Stimulated activated naive CD8-positive, alpha-beta T cell treated with anti-CD3 and anti-CD28 coated beads, Interleukin-15, amount 100 ng/mL, for 72 hours (primary cell): ENCODE data around the gene ZNHIT1.
"Not testable (repeated sequence)": the region's sequence is repeated elsewhere in the genome, so short reads cannot be mapped to it uniquely, and the experiment has no call there.

Source experiments
- ATAC-seq: fragments of 150-1000 bp; cut with Tn5 transposase; 2 replicates; pipeline ENCODE4 v1.10.0; 2021; ENCODE audit warnings: mild to moderate bottlenecking, moderate library complexity
- DNase-seq, 2 donors: peaks; one replicate each; pipeline ENCODE4 v3.0.0; 2021 to 2022
- H3K27ac Mint-ChIP-seq, 2 donors: one replicate each; pipeline ENCODE4 v1.8.0; 2022; ENCODE audit warnings: mild to moderate bottlenecking in 2 of 2, mixed read lengths in 2 of 2, moderate library complexity in 2 of 2
- H3K27me3 Mint-ChIP-seq: one replicate; pipeline ENCODE4 v1.8.0; 2022; ENCODE audit warnings: mixed read lengths
- H3K4me1 Mint-ChIP-seq: one replicate; pipeline ENCODE4 v1.8.0; 2022; ENCODE audit warnings: mild to moderate bottlenecking, mixed read lengths
- H3K4me3 Mint-ChIP-seq, 2 donors: one replicate each; pipeline ENCODE4 v1.8.0; 2022; ENCODE audit warnings: mild to moderate bottlenecking in 2 of 2, mixed read lengths in 2 of 2, moderate library complexity in 1 of 2
- H3K9me3 Mint-ChIP-seq, 2 donors: one replicate each; pipeline ENCODE4 v1.8.0; 2022; ENCODE audit warnings: mixed read lengths in 2 of 2

The ZNHIT1 gene

DNA sequence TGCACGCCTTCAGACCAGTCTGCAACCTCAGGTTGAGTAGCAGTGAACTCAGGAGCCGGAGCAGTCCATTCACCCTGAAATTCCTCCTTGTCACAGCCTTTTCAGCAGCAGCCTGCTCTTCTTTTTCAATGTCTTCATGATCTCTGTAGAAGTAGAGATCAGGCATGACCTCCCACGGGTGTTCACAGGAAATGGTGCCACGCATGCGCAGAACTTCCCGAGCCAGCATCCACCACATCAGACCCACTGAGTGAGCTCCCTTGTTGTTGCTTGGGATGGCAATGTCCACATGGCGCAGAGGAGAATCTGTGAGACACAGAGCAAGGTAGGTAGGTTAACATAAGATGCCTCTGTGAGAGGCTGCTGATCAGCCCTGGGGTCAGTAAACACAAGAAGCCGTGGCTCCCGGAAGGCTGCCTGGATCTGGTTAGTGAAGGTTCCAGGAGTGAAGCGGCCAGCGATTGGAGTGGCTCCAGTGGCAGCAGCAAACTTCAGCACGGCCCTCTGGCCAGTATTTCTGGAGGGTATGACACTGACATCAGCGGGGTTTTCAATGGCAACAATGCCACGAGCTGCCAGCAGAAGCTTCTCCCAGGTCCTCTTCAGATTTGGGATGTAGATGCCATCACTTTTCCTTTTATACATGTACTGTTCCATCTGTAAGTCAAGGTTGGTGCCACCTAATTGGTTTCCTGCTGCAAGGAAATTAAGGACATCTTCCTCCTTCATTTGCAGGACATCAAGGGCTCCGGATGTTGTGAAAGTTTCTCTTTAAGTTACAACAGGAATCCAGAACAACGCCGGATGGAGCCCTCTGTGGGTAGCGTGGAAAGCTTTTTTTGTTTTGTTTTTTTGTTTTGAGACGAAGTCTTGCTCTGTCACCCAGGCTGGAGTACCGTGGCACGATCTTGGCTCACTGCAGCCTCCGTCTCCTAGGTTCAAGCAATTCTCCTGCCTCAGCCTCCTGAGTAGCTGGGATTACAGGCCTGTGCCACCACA is 13.9 kb upstream of the ZNHIT1 start:
- not testable (repeated sequence) for H3K9me3 Mint-ChIP-seq, ATAC-seq, DNase-seq
- H3K4me1 Mint-ChIP-seq = peaks cover 32% of the 10 kb centered on the region
- peak overlapping the region in 1 of 2 donors; percentile 56 for H3K4me3 Mint-ChIP-seq
- peaks cover 47% of the 10 kb centered on the region for H3K27me3 Mint-ChIP-seq
- peak overlapping the region; percentile 34 to 54 for H3K27ac Mint-ChIP-seq

DNA sequence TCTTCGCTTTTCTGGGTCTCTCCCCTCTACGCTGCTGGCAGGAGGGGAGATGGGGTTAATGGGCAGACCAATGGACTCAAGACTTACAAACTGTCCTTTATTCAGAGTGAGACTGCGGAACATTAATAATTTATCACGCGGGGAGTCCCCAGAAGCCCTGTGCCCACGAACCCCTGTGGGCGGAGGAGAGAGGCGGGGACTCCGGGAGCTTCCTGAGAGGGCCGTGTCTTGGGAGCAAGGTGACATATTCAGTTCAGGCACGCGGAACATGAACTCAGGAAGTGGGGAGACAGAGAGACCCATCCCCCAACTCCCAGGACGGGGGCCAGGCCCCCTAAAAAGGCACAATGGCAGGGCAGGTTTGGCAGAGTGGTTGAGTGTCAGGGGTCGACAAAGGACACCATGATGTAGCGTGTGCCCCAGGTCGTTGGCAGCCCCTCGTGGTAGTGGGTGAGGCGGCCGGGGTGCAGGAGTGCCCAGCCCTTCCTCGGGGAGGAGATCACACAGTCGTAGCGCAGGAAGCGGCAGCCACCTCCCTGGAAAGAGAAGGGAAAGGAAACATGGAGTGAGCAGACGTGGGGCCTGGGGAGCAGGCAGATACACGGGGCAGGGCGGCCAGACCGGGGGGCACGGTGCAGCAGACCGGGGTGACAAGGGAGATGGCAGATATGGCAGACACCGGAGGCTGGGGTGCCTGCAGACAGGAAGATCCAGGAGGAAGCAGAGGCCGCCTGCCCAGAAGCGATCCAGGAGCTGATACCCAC is 11.9 kb upstream of the ZNHIT1 start:
- H3K9me3 Mint-ChIP-seq = no peaks in the 10 kb centered on the region
- no peak for ATAC-seq
- no peak overlapping the region for H3K4me3 Mint-ChIP-seq
- peaks cover 33% of the 10 kb centered on the region for H3K27me3 Mint-ChIP-seq
- peaks cover 26% of the 10 kb centered on the region for H3K4me1 Mint-ChIP-seq
- no peak overlapping the region for H3K27ac Mint-ChIP-seq
- no peak for DNase-seq

DNA sequence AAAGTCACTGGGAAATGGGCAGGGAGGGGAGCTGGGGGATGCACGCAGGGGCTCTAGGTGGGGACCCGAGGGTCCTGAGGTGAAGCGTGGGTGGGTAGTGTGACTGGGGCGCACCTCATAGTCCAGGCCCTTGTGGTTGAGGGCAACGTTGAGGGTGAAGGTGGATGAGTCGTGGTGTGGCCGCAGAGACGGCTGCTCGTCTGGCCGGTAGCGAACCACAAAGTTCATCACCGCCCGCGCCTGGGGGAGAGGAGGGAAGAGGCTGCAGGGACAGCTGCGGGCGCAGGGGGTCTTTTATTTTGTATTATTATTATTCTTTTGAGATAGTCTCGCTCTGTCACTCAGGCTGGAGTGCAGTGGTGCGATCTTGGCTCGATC is 11.3 kb upstream of the ZNHIT1 start:
- Mint-ChIP-seq H3K4me1 (peaks cover 20% of the 10 kb centered on the region), H3K27ac (no peak overlapping the region)

DNA sequence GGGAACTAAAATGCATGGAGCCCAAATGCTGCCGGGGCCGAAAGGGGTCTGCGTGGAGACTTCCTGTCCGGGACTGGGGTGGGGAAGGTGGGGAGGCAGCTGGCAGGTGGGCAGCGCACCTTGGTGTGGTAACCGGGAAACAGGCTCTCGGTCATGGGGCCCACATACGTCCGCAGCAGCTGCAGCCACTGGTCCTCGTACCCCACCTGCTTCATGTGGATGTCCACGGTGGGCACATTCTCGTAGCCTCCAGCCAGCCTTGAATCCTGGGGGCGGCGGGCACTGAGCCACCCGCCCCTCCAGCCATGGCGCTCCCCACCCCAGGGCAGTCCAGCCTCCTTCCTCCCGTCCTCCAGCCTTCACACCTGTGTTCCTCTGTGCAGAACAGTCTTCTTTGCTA is 10.5 kb upstream of the ZNHIT1 start:
- Mint-ChIP-seq H3K27me3 (peaks cover 20% of the 10 kb centered on the region), H3K4me3 (no peak overlapping the region), H3K9me3 (no peaks in the 10 kb centered on the region), H3K4me1 (peaks cover 17% of the 10 kb centered on the region), H3K27ac (no peak overlapping the region)
- ATAC-seq = no peak
- no peak for DNase-seq

More for the DNA sequence above, 11.3 kb upstream of the ZNHIT1 start:
- Mint-ChIP-seq H3K4me3 (no peak overlapping the region), H3K9me3 (no peaks in the 10 kb centered on the region), H3K27me3 (peaks cover 28% of the 10 kb centered on the region)
- ATAC-seq (no peak), DNase-seq (no peak)

DNA sequence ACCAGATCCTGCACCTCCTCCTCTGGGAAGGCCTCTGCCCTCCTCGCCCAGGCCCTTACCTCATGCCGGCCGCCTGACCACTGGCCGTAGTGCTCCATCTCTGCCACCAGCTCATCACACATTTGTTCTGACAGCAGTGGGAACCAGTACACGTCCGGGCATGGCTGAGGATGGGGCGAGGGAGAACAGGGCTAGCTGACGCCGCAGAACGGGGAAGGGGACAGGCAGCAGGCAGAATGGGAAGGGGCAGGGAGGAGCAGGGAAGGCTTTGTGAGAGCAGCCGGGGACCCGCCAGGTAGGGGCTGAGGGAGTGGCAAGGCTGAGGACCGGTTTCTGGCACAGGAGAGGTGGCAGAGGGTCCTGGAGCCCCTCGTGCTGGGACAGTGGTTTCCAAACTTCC is 9.2 kb upstream of the ZNHIT1 start:
- no peak overlapping the region for H3K4me3 Mint-ChIP-seq
- peaks cover 14% of the 10 kb centered on the region for H3K4me1 Mint-ChIP-seq
- no peaks in the 10 kb centered on the region for H3K9me3 Mint-ChIP-seq
- DNase-seq (no peak), ATAC-seq (no peak)
- peaks cover 6% of the 10 kb centered on the region for H3K27me3 Mint-ChIP-seq
- peak overlapping the region in 1 of 2 donors; percentile 21 for H3K27ac Mint-ChIP-seq

DNA sequence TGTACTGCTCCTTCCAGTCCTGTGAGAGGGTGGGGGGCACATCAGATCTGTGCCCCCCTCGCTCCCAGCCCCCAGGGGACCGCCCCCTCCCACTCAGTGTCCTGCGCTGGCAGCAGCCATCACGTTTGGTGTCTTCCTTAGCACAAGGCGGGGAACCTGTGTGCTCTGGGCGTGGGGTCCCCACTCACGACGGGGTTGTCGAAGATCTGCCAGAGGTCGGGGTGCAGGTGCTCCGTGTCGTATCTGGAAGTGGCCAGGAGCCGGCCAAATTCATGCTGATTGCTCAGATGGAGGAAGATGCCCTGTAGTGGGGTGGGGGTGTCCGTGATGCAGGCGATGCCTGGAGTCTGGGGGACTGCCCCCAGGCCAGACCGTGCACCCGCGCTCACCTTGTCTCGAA is 7.8 kb upstream of the ZNHIT1 start:
- ATAC-seq (no peak), DNase-seq (no peak)
- Mint-ChIP-seq H3K4me3 (no peak overlapping the region), H3K4me1 (peaks cover 11% of the 10 kb centered on the region), H3K9me3 (no peaks in the 10 kb centered on the region), H3K27me3 (no peaks in the 10 kb centered on the region), H3K27ac (no peak overlapping the region)

DNA sequence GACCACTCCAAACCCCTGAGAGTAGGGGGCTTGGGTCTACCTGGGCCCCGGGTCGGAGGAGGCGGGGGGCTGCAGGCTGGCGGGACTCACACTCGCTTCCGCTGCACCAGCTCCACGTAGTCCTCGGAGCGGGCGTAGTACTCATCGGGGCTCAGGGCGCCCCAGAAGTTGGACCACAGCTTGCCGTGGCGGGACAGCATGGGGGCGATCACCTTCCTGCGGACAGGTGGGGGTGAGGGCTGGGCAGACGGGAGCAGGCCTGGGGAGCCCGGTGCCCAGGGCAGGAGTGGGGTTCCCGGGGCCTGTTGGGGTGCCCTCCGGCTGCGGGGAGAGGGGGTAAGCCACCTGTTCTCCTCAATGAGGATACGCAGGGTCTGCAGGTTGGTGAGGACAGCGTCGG is 6.5 kb upstream of the ZNHIT1 start:
- Mint-ChIP-seq H3K4me1 (peaks cover 10% of the 10 kb centered on the region), H3K4me3 (no peak overlapping the region), H3K27me3 (no peaks in the 10 kb centered on the region), H3K9me3 (no peaks in the 10 kb centered on the region), H3K27ac (no peak overlapping the region)
- DNase-seq (no peak), ATAC-seq (peak; percentile 27)

DNA sequence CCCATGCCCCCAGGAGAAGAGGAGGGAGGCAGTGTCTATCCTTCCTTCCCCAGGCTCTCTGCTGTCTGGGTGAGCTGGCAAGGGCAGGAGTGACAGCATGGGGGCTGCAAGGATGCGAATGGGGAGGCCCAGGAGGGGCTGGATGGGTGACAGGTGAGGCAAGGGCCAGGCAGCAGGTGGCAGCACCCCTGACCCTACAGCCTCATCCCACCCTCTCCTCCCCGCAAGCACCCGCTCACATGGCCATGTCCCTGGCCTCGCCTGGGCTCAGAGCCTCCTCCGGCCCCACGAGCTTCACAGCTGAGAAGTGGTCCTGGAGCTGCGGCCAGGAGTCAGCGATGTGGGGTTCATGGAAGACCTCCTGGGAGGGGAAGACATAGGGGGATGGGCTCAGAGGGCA is 6.0 kb upstream of the ZNHIT1 start:
- H3K4me3 Mint-ChIP-seq = no peak overlapping the region
- ATAC-seq (no peak), DNase-seq (no peak)
- peaks cover 16% of the 10 kb centered on the region for H3K4me1 Mint-ChIP-seq
- H3K27me3 Mint-ChIP-seq = no peaks in the 10 kb centered on the region
- H3K27ac Mint-ChIP-seq = no peak overlapping the region
- H3K9me3 Mint-ChIP-seq = no peaks in the 10 kb centered on the region

DNA sequence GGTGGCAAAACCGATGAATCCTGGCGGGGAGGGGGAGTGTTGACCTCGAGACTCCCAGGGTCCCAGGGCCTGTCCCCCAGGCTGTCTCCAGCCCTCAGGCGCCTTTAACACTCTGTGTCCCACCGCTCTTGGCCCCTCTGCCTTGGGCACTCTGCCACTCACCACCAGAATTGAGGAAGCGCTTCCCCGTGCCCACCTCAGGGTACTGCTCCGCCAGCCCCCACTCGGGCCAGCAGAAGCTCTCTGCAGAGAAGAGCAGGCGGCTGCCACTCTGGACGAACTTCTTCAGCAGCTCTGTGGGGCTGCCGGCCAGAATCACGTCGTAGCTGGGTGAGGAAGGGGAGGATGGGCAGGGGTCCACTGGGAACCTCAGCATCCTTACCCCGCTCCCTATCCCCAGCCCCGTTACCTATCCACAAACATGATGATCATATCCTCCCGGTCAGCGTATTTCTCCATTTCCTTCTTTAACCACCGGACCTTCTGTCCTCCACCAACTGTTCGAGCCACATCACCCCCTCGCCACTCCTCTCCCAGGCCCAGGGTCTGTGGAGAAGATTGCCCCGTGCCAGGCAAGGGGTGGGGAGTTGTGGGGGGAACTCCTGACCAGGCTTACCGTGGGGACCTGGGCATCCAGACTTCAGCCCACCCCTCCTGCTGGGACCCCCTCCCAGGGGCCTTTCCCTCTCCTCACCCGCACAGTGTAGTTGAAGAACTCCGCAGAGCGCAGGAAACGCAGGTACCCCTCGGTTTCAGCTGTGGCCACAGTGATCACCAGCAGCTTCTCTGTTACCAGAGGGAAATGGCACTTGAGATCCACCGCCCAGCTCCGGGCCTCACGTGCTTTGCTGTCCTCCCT is 1.7 kb upstream of the ZNHIT1 start:
- peaks cover 44% of the 10 kb centered on the region for H3K4me1 Mint-ChIP-seq
- DNase-seq (no peak), ATAC-seq (no peak)
- H3K9me3 Mint-ChIP-seq = no peaks in the 10 kb centered on the region
- no peaks in the 10 kb centered on the region for H3K27me3 Mint-ChIP-seq
- peak overlapping the region; percentile 45 to 88 for H3K27ac Mint-ChIP-seq
- peak overlapping the region; percentile 90 to 96 for H3K4me3 Mint-ChIP-seq

DNA sequence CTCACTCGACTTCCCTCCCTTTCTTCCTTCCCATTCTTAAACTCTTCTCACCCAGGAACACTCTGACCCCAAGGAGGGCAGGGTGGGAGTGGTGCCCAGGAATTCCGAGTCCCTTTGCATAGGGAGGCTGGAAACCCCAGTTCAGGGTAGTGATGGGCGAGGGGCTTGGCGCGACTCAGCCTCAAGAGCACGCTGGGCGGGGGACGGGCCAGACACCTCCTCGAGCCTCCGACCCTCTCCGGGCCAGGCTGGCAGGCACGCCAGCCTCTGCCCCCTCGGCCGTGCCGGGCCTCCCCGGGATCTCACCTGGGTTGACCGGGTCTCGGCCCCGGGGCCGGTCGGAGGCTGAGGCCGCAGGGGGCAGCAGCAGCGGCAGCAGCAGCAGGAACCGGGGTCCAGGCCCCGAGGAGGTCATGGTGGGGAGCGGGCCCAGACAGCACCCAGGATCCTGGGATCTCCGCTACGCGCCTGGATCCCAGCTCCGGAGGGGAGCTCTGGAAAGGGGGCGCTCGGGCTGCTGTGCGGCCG is 1.0 kb upstream of the ZNHIT1 start:
- Mint-ChIP-seq H3K27me3 (no peaks in the 10 kb centered on the region), H3K4me1 (peaks cover 51% of the 10 kb centered on the region), H3K9me3 (no peaks in the 10 kb centered on the region), H3K27ac (peak overlapping the region in 1 of 2 donors; percentile 45), H3K4me3 (peak overlapping the region; percentile 90 to 96)
- ATAC-seq (peak; percentile 24), DNase-seq (peak in 1 of 2 donors; percentile 52)

DNA sequence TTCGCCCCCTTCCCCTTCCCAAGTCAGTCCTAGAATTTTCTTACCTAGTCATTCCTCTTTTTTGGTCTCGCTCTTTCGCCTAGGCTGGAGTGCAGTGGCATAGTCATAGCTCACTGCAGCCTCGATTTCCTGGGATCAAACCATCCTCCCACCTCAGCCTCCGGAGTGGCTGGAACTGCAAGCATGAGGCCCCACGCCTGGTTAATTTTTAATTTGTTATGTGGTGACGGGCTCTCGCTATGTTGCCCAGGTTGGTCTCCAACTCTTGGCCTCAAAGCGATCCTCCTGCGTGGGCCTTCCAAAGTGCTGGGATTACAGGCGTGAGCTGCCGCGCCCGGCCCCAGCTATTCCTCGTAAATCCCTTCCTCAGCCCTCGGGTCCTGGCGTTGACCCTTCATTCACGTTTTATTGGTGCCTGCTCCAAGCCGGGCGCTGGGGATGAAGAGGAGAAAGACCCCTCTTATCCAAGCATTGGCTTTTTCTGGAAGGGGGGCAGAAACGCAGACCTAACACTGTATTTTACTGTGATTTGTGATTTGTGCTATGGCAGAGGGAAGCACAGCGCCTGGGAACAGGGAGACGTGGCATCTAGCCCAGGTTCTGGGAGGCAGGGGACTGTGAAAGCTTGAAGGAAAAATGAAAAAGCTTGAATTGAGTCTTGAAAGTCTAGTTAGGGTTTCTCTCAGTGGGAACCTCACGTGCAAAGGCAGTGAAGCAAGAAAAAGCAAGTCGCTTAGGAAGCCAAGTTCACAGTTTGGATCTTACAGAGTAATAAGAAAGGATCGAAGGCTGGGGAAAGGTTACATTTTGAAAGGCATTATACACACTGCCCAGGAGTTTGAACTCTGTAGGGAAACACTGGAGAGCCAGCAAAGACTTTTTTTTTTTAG is 516 bp downstream of the ZNHIT1 start:
- Mint-ChIP-seq H3K4me3 (peak overlapping the region; percentile 90 to 96), H3K4me1 (peaks cover 53% of the 10 kb centered on the region), H3K27me3 (no peaks in the 10 kb centered on the region), H3K27ac (peak overlapping the region; percentile 91 to 96), H3K9me3 (no peaks in the 10 kb centered on the region)
- DNase-seq = no peak
- peak; percentile 19 for ATAC-seq

DNA sequence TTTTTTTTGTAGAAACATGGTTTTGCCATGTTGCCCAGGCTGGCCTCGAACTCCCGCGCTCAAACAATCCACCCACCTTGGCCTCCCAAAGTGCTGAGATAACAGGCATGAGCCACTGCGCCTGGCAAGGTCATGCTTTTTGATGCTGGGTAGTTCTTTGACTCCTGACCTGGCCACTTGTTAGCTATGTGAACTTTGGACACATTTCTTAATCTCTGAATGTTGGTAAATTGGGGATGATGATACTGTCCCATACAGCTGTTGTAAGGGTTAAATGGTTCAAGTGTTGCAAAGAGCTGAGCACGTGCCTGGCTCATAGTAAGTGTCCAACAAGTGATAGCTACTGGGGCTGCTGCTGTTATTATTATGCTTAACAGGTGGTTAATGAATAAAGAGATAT is 2.3 kb downstream of the ZNHIT1 start:
- DNase-seq = no peak
- ATAC-seq = no peak
- no peak overlapping the region for H3K4me3 Mint-ChIP-seq
- peak overlapping the region in 1 of 2 donors; percentile 61 for H3K27ac Mint-ChIP-seq
- H3K27me3 Mint-ChIP-seq = no peaks in the 10 kb centered on the region
- no peaks in the 10 kb centered on the region for H3K9me3 Mint-ChIP-seq
- peaks cover 53% of the 10 kb centered on the region for H3K4me1 Mint-ChIP-seq

DNA sequence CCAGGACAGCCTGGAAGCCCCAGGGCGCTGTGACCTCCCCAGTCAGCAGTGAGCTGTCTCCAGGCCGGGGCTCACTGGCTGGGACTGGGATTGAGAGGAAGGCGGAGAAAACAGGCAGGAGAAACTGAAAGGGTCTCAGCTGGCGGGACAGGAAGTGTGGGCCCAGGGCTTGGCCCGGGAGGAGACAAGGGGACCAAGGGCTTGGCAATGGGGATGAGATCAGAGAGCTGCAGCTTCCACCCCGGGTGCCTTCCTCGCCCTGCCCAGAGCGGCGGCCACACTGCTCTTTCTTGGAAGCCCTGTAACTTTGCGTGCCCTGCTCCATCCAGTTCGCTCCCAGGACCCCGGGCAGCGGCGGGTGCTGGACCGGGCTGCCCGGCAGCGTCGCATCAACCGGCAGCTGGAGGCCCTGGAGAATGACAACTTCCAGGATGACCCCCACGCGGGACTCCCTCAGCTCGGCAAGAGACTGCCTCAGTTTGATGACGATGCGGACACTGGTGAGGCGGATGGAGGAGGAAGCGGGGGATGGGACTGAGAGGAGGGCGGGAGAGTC is 4.4 kb downstream of the ZNHIT1 start:
- Mint-ChIP-seq H3K4me3 (no peak overlapping the region), H3K27me3 (no peaks in the 10 kb centered on the region), H3K27ac (no peak overlapping the region), H3K9me3 (no peaks in the 10 kb centered on the region), H3K4me1 (peaks cover 37% of the 10 kb centered on the region)
- DNase-seq (no peak), ATAC-seq (no peak)

DNA sequence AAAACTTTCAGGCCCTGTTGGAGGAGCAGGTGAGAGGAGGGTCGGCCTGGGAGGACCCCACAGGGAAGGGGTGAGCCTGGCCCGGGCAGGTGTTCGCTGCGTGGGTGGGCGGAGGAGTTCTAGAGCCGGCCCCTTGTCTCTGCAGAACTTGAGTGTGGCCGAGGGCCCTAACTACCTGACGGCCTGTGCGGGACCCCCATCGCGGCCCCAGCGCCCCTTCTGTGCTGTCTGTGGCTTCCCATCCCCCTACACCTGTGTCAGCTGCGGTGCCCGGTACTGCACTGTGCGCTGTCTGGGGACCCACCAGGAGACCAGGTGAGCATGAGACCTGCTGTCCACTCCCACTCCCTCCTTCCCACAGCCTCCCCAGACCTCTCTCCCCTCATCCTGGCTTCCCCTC is 5.6 kb downstream of the ZNHIT1 start:
- Mint-ChIP-seq H3K4me1 (peaks cover 34% of the 10 kb centered on the region), H3K27me3 (no peaks in the 10 kb centered on the region), H3K9me3 (no peaks in the 10 kb centered on the region), H3K27ac (no peak overlapping the region), H3K4me3 (no peak overlapping the region)
- ATAC-seq (no peak), DNase-seq (no peak)
